Islet of Langerhans (tissue), 1 donor: ENCODE results near the gene C22orf23.
"Not testable (repeated sequence)": the region's sequence is repeated elsewhere in the genome, so short reads cannot be mapped to it uniquely, and the experiment has no call there.

Experiments used
- FAIRE-seq: peaks from one replicate; lab custom pipeline; 2011; peaks lifted over from hg19 to GRCh38; lab: Jason Lieb, UNC

The C22orf23 gene

GRCh38 chr22:37982151-37982785 lies 28.9 kb upstream of the C22orf23 start:
- FAIRE-seq = no peak

- FAIRE-seq = no peak
Measured at GRCh38 chr22:37981282-37982011, 28.0 kb upstream of the C22orf23 start.

- no peak for FAIRE-seq
Measured at GRCh38 chr22:37979782-37980181, 26.4 kb upstream of the C22orf23 start.

GRCh38 chr22:37976547-37976946 lies 23.1 kb upstream of the C22orf23 start:
- no peak for FAIRE-seq

GRCh38 chr22:37976022-37976421 lies 22.6 kb upstream of the C22orf23 start:
- FAIRE-seq = not testable (repeated sequence)

- no peak for FAIRE-seq
Measured at GRCh38 chr22:37975153-37975552, 21.8 kb upstream of the C22orf23 start.

GRCh38 chr22:37973271-37974170 lies 20.1 kb upstream of the C22orf23 start:
- no peak for FAIRE-seq

- no peak for FAIRE-seq
Measured at GRCh38 chr22:37972527-37972926, 19.1 kb upstream of the C22orf23 start.

- no peak for FAIRE-seq
Measured at GRCh38 chr22:37971475-37972434, 18.4 kb upstream of the C22orf23 start.

- FAIRE-seq = no peak
Measured at GRCh38 chr22:37970864-37971263, 17.5 kb upstream of the C22orf23 start.

GRCh38 chr22:37968452-37969251 lies 15.3 kb upstream of the C22orf23 start:
- FAIRE-seq = no peak

- FAIRE-seq = no peak
Measured at GRCh38 chr22:37967637-37968451, 14.4 kb upstream of the C22orf23 start.

GRCh38 chr22:37967147-37967546 lies 13.7 kb upstream of the C22orf23 start:
- FAIRE-seq = no peak

GRCh38 chr22:37965940-37966664 lies 12.7 kb upstream of the C22orf23 start:
- no peak for FAIRE-seq

GRCh38 chr22:37961062-37961461 lies 7.7 kb upstream of the C22orf23 start:
- FAIRE-seq = no peak

- FAIRE-seq = no peak
Measured at GRCh38 chr22:37959231-37959825, 5.9 kb upstream of the C22orf23 start.

GRCh38 chr22:37957232-37957631 lies 3.8 kb upstream of the C22orf23 start:
- no peak for FAIRE-seq

GRCh38 chr22:37955825-37956397 lies 2.5 kb upstream of the C22orf23 start:
- FAIRE-seq = not testable (repeated sequence)

GRCh38 chr22:37954686-37955085 lies 1.3 kb upstream of the C22orf23 start:
- FAIRE-seq = no peak
